Neural progenitor cell (in vitro differentiated cells): ENCODE measurements around the gene COL6A5. TPM values are rescaled to one million over a fixed set of nuclear protein-coding genes. Genes with fewer than 3 reads are reported as not detected.

Experiments used
- DNase-seq: peaks from one replicate; pipeline ENCODE4 v3.0.0-alpha.2; 2016; ENCODE audit warnings: low spot score
- H2AFZ ChIP-seq: fragments of 200-600 bp; sonication (generic); replicated peaks from 2 replicates; pipeline ENCODE4 v1.6.1; 2016; ENCODE audit warnings: antibody characterized with exemption
- H3F3A ChIP-seq: fragments of 200-600 bp; sonication (generic); 2 replicates; pipeline ENCODE4 v1.6.1; 2016; ENCODE audit warnings: antibody characterized with exemption, low read depth
- H3K27ac ChIP-seq: fragments of 200-600 bp; sonication (generic); 2 replicates; pipeline ENCODE4 v1.5.1; 2016; ENCODE audit warnings: mild to moderate bottlenecking
- H3K27me3 ChIP-seq: fragments of 200-600 bp; sonication (generic); 2 replicates; pipeline ENCODE4 v1.6.1; 2016; ENCODE audit warnings: mild to moderate bottlenecking, moderate library complexity
- H3K36me3 ChIP-seq: fragments of 200-600 bp; sonication (generic); 2 replicates; pipeline ENCODE4 v1.5.1; 2016
- H3K4me1 ChIP-seq: fragments of 200-600 bp; sonication (generic); 2 replicates; pipeline ENCODE4 v1.6.1; 2016; ENCODE audit warnings: mixed run types
- H3K4me2 ChIP-seq: fragments of 200-600 bp; sonication (generic); 2 replicates; pipeline ENCODE4 v1.6.1; 2016
- H3K4me3 ChIP-seq: fragments of 200-600 bp; sonication (generic); 2 replicates; pipeline ENCODE4 v1.5.1; 2016
- H3K79me2 ChIP-seq: fragments of 200-600 bp; sonication (generic); 2 replicates; pipeline ENCODE4 v1.6.1; 2016; ENCODE audit warnings: low read depth
- H3K9ac ChIP-seq: fragments of 200-600 bp; sonication (generic); 2 replicates; pipeline ENCODE4 v1.6.1; 2016
- H3K9me3 ChIP-seq: fragments of 200-600 bp; sonication (generic); 2 replicates; pipeline ENCODE4 v1.5.1; 2016; ENCODE audit warnings: low read depth
- H4K20me1 ChIP-seq: fragments of 200-600 bp; sonication (generic); 2 replicates; pipeline ENCODE4 v1.6.1; 2016; ENCODE audit warnings: low read depth
- H3K27ac Mint-ChIP-seq: 3 replicates; pipeline ENCODE4 v1.8.0; 2021; ENCODE audit warnings: mixed read lengths
- H3K27me3 Mint-ChIP-seq: 2 replicates; pipeline ENCODE4 v1.8.0; 2022; ENCODE audit warnings: low read depth, mild to moderate bottlenecking, inconsistent platforms, moderate library complexity, mixed read lengths; ENCODE audit not compliant: insufficient read depth
- H3K36me3 Mint-ChIP-seq: 3 replicates; pipeline ENCODE4 v1.8.0; 2021; ENCODE audit warnings: mixed read lengths
- H3K4me1 Mint-ChIP-seq: 3 replicates; pipeline ENCODE4 v1.8.0; 2021; ENCODE audit warnings: mixed read lengths
- H3K4me3 Mint-ChIP-seq: 3 replicates; pipeline ENCODE4 v1.8.0; 2021; ENCODE audit warnings: mild to moderate bottlenecking, moderate library complexity, mixed read lengths
- H3K9me3 Mint-ChIP-seq: 3 replicates; pipeline ENCODE4 v1.8.0; 2020; ENCODE audit warnings: mixed read lengths
- CTCF ChIP-seq: fragments of 200-600 bp; sonication (generic); IDR thresholded peaks from 2 replicates; pipeline ENCODE4 v1.5.1; 2017; ENCODE audit warnings: antibody characterized with exemption, mild to moderate bottlenecking
- EZH2 ChIP-seq: fragments of 200-600 bp; sonication (generic); IDR thresholded peaks from 2 replicates; pipeline ENCODE4 v1.6.1; 2017; ENCODE audit warnings: antibody characterized with exemption, mild to moderate bottlenecking, moderate library complexity
- EZH2phosphoT487 ChIP-seq: fragments of 200-600 bp; sonication (generic); IDR thresholded peaks from 2 replicates; pipeline ENCODE4 v1.6.1; 2017; ENCODE audit warnings: antibody characterized with exemption
- total RNA-seq: library from RNA; depleted of rRNA; stranded (reverse); fragments of >200 nt; gene quantifications from 2 replicates; pipeline ENCODE4 v1.2.3, GENCODE V29; 2015; ENCODE audit warnings: low replicate concordance

Gene COL6A5
- total RNA-seq, 1 donor from 2014 or later = not detected

- Histone ChIP-seq H3K4me1 (no peaks in the 10 kb centered on the region), H2AFZ (no peak overlapping the region), H3F3A (no peaks in the 10 kb centered on the region), H3K4me2 (no peak overlapping the region), H3K79me2 (no peaks in the 10 kb centered on the region), H3K4me3 (no peak overlapping the region), H3K9me3 (no peaks in the 10 kb centered on the region), H3K36me3 (no peaks in the 10 kb centered on the region), H3K27me3 (no peaks in the 10 kb centered on the region), H3K9ac (no peak overlapping the region), H3K27ac (no peak overlapping the region), H4K20me1 (no peaks in the 10 kb centered on the region)
- Mint-ChIP-seq H3K4me1 (no peaks in the 10 kb centered on the region), H3K9me3 (no peaks in the 10 kb centered on the region), H3K27me3 (peaks cover 2% of the 10 kb centered on the region), H3K27ac (no peak overlapping the region), H3K36me3 (no peaks in the 10 kb centered on the region), H3K4me3 (no peak overlapping the region)
- TF ChIP-seq EZH2phosphoT487 (no peak), EZH2 (no peak), CTCF (no peak)
- no peak for DNase-seq
These were observed 29.4 kb downstream of the COL6A5 start for GRCh38 chr3:130374908-130375307.

DNA sequence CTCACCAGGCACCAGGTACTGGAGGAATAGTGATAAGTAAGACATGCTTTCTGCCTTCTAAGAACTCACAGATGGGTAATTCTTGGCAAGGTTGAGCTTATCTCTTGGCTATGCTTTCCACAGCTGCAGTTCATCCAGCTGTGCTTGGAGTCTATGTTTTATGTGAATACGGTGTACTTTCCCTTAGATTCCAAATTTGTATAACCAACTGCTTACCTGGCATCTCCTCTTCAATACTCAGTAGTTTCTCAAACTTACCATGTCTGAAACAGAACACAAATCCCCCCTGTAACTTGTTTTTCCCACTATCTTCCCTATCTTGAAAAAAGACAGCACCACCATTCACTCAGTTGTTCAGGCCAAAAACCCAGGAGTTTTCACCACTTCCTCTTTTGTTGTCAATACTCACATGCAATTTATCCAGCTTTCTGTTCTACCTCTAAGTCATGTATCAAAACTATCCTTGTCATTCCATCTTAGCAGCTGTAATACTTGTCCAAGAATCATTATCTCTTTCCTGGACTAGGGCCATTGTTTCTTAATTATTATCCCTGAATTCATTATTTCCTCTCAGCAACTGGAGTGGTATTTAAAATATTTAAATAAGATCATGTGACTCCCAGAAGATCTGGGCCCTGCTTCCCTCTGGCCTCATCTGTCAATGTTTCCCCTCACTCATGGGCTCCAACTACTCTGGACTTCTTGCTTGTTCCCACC, 32.6 kb downstream of the COL6A5 start:
- Histone ChIP-seq H4K20me1 (no peaks in the 10 kb centered on the region), H3K9me3 (no peaks in the 10 kb centered on the region), H3K4me2 (no peak overlapping the region), H3K9ac (no peak overlapping the region), H3K36me3 (no peaks in the 10 kb centered on the region), H3K4me3 (no peak overlapping the region), H3K27ac (no peak overlapping the region), H3K4me1 (no peaks in the 10 kb centered on the region), H3F3A (no peaks in the 10 kb centered on the region), H3K79me2 (no peaks in the 10 kb centered on the region), H2AFZ (no peak overlapping the region), H3K27me3 (no peaks in the 10 kb centered on the region)
- Mint-ChIP-seq H3K4me3 (no peak overlapping the region), H3K36me3 (no peaks in the 10 kb centered on the region), H3K27me3 (no peaks in the 10 kb centered on the region), H3K27ac (no peak overlapping the region), H3K9me3 (no peaks in the 10 kb centered on the region), H3K4me1 (no peaks in the 10 kb centered on the region)
- DNase-seq = no peak
- no peak for TF ChIP-seq CTCF
- no peak for TF ChIP-seq EZH2phosphoT487
- TF ChIP-seq EZH2 = no peak

DNA sequence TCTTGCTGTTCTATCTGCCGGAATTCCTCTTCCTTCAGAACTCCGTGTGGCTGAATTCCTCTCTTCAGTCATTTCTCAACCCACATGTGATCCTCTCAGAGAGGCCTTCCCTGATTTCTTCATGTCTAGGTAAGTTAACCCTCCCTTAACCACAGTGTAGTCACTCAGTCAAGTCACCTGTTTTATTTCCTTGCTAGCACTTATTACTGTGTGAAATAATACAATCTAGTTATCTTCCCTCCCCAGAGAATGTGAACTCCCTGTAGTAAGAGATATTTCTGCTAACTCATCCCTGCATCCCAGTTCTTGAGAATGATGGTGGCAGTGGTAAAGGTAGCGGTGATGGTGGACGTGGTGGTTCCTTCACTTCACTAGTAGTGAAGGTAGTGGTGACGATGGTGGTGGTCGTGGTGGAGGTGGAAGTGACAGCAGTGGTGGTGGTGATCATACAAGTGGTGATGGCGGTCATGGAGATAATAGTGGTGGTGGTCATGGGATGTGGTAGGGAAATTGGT, 33.3 kb downstream of the COL6A5 start:
- TF ChIP-seq EZH2 = no peak
- no peak for TF ChIP-seq EZH2phosphoT487
- TF ChIP-seq CTCF = no peak
- Histone ChIP-seq H3K27ac (no peak overlapping the region), H3K4me1 (no peaks in the 10 kb centered on the region), H3K27me3 (no peaks in the 10 kb centered on the region), H4K20me1 (no peaks in the 10 kb centered on the region), H3K4me3 (no peak overlapping the region), H2AFZ (no peak overlapping the region), H3K9ac (no peak overlapping the region), H3K9me3 (no peaks in the 10 kb centered on the region), H3K4me2 (no peak overlapping the region), H3K79me2 (no peaks in the 10 kb centered on the region), H3K36me3 (no peaks in the 10 kb centered on the region), H3F3A (no peaks in the 10 kb centered on the region)
- Mint-ChIP-seq H3K9me3 (no peaks in the 10 kb centered on the region), H3K27me3 (no peaks in the 10 kb centered on the region), H3K27ac (no peak overlapping the region), H3K4me3 (no peak overlapping the region), H3K36me3 (no peaks in the 10 kb centered on the region), H3K4me1 (no peaks in the 10 kb centered on the region)
- DNase-seq = no peak
